HL-60 (cell line): ENCODE results near the gene ACOXL.

Experiments used
- DNase-seq, 2 experiments: peaks; one replicate each; pipeline ENCODE4 v3.0.0-alpha.2; 2010 to 2020; ENCODE audit warnings: low read depth in 1 of 2, low spot score in 1 of 2
- H3K27ac ChIP-seq: fragments of 250-450 bp; sonication (Bioruptor Pico); replicated peaks from 2 replicates; pipeline ENCODE4 v1.5.1; 2020; ENCODE audit warnings: mild to moderate bottlenecking, moderate library complexity
- H3K27me3 ChIP-seq: fragments of 250-450 bp; sonication (Bioruptor Pico); 2 replicates; pipeline ENCODE4 v1.5.1; 2021; ENCODE audit warnings: mild to moderate bottlenecking, moderate library complexity; ENCODE audit not compliant: insufficient read depth, poor library complexity, severe bottlenecking
- H3K4me3 ChIP-seq: replicated peaks from 2 replicates; pipeline ENCODE4 v1.5.1; 2011; ENCODE audit warnings: mild to moderate bottlenecking, control low read depth, low read length; ENCODE audit not compliant: insufficient read depth
- GABPA ChIP-seq: IDR thresholded peaks from 2 replicates; pipeline ENCODE4 v1.6.1; 2012; ENCODE audit warnings: low read depth
- POLR2AphosphoS5 ChIP-seq: IDR thresholded peaks from 2 replicates; pipeline ENCODE4 v1.6.1; 2012; ENCODE audit warnings: low read depth
- SPI1 ChIP-seq: IDR thresholded peaks from 2 replicates; pipeline ENCODE4 v1.6.1; 2012; ENCODE audit warnings: low read depth, mild to moderate bottlenecking, borderline replicate concordance
- TF ChIP-seq, protein P1 (sequence below): IDR thresholded peaks from 2 replicates; pipeline ENCODE4 v1.6.1; 2012; ENCODE audit warnings: low read depth; ENCODE audit not compliant: insufficient replicate concordance
- TF ChIP-seq, protein P2 (sequence below): IDR thresholded peaks from one replicate; pipeline ENCODE4 v1.5.1; 2011; ENCODE audit warnings: low read length, control low read depth, inconsistent platforms; ENCODE audit not compliant: insufficient read depth

ACOXL gene

DNA sequence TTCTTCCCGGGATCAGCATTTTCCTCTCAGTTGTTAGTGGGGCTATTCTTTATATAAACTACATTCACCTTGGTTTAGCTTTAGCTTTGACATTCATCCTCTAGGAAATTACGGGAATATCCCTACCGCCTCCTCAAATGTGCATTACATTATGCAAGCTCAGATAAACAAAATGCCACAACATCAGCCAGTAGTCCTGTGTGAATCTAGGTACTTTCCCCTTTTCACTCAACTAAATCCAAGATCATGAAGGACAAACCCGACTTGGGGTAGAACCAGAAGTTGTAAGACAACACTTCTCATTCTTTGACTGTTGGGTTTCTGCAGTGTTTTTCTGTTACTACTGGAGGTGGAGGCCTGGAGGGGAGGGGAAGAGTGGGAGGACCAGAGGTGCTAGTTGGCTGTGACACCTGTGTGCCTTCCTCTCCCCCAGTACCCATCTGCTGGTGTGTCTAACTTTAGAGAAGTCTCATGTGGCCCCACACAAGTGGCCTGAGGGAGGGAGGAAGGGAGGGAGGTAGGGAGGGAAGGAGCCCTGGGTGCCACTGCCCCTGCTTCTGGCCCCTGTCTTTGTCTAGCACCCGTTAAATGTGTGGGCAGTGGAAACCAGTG, 303.6 kb downstream of the ACOXL start:
- H3K4me3 ChIP-seq: no peak overlapping the region
- no peak for DNase-seq
- H3K27ac ChIP-seq: no peak overlapping the region
- no peaks in the 10 kb centered on the region for H3K27me3 ChIP-seq
- TF ChIP-seq SPI1 (no peak; the same call in 1 of the 2 replicates), POLR2AphosphoS5 (no peak), GABPA (no peak)
- TF ChIP-seq, protein P1, sequence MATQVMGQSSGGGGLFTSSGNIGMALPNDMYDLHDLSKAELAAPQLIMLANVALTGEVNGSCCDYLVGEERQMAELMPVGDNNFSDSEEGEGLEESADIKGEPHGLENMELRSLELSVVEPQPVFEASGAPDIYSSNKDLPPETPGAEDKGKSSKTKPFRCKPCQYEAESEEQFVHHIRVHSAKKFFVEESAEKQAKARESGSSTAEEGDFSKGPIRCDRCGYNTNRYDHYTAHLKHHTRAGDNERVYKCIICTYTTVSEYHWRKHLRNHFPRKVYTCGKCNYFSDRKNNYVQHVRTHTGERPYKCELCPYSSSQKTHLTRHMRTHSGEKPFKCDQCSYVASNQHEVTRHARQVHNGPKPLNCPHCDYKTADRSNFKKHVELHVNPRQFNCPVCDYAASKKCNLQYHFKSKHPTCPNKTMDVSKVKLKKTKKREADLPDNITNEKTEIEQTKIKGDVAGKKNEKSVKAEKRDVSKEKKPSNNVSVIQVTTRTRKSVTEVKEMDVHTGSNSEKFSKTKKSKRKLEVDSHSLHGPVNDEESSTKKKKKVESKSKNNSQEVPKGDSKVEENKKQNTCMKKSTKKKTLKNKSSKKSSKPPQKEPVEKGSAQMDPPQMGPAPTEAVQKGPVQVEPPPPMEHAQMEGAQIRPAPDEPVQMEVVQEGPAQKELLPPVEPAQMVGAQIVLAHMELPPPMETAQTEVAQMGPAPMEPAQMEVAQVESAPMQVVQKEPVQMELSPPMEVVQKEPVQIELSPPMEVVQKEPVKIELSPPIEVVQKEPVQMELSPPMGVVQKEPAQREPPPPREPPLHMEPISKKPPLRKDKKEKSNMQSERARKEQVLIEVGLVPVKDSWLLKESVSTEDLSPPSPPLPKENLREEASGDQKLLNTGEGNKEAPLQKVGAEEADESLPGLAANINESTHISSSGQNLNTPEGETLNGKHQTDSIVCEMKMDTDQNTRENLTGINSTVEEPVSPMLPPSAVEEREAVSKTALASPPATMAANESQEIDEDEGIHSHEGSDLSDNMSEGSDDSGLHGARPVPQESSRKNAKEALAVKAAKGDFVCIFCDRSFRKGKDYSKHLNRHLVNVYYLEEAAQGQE: no peak
- TF ChIP-seq, protein P2, sequence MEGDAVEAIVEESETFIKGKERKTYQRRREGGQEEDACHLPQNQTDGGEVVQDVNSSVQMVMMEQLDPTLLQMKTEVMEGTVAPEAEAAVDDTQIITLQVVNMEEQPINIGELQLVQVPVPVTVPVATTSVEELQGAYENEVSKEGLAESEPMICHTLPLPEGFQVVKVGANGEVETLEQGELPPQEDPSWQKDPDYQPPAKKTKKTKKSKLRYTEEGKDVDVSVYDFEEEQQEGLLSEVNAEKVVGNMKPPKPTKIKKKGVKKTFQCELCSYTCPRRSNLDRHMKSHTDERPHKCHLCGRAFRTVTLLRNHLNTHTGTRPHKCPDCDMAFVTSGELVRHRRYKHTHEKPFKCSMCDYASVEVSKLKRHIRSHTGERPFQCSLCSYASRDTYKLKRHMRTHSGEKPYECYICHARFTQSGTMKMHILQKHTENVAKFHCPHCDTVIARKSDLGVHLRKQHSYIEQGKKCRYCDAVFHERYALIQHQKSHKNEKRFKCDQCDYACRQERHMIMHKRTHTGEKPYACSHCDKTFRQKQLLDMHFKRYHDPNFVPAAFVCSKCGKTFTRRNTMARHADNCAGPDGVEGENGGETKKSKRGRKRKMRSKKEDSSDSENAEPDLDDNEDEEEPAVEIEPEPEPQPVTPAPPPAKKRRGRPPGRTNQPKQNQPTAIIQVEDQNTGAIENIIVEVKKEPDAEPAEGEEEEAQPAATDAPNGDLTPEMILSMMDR: no peak

DNA sequence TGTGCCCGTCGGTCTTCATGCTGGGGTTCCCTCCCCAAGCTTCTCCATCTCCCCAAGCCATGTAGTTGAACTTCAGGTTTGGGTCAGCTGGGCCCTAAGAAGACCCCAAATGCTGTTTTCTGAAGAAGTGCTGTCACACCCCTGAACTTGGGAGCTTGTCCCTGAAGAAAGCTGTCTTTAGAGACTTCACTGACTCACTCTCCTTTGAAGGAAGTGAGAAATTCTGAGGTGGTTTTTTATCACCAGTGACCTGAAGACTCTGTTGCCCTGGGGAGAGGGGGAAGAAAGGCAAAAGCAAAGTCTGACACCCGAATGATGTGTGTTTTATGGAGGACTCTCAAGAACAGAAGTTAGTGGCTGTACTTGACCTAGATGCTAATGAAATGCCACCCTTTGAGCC, 304.8 kb downstream of the ACOXL start:
- Histone ChIP-seq H3K27me3 (no peaks in the 10 kb centered on the region), H3K4me3 (no peak overlapping the region), H3K27ac (no peak overlapping the region)
- DNase-seq: no peak
- TF ChIP-seq POLR2AphosphoS5: no peak
- TF ChIP-seq SPI1: no peak
- TF ChIP-seq, protein P2: no peak
- no peak for TF ChIP-seq GABPA
- TF ChIP-seq, protein P1: no peak

- Histone ChIP-seq H3K4me3 (no peak overlapping the region), H3K27me3 (no peaks in the 10 kb centered on the region), H3K27ac (no peak overlapping the region)
- DNase-seq: no peak
- TF ChIP-seq, protein P2: no peak
- TF ChIP-seq, protein P1: no peak
- TF ChIP-seq POLR2AphosphoS5 (no peak), GABPA (no peak), SPI1 (no peak)
These were observed 307.4 kb downstream of the ACOXL start for GRCh38 chr2:111039628-111040383.
